ENCODE results near the gene RHBDD2.
"Not testable (repeated sequence)": the region's sequence is repeated elsewhere in the genome, so short reads cannot be mapped to it uniquely, and the experiment has no call there.

Gene RHBDD2

GRCh38 chr7:75870557-75871161 is 8.2 kb upstream of the RHBDD2 start:
- DNase-seq (no peak), ATAC-seq (replicated peaks) (no peak)
- Mint-ChIP-seq H3K4me1 (ENCODE audit: low read depth in 2 of 2) (peaks cover 4 to 5% of the 10 kb centered on the region in 2 donors), H3K4me3 (no peak overlapping the region), H3K9me3 (no peaks in the 10 kb centered on the region), H3K36me3 (ENCODE audit: insufficient read depth) (no peaks in the 10 kb centered on the region), H3K27ac (no peak overlapping the region), H3K27me3 (peaks cover 12 to 13% of the 10 kb centered on the region in 2 donors)

GRCh38 chr7:75872073-75872782 is 6.6 kb upstream of the RHBDD2 start:
- Mint-ChIP-seq H3K4me1 (ENCODE audit: low read depth in 2 of 2) (no peaks in the 10 kb centered on the region), H3K36me3 (ENCODE audit: insufficient read depth) (no peaks in the 10 kb centered on the region), H3K4me3 (no peak overlapping the region), H3K27ac (no peak overlapping the region), H3K27me3 (peaks cover 0 to 2% of the 10 kb centered on the region in 2 donors), H3K9me3 (no peaks in the 10 kb centered on the region)
- DNase-seq = no peak
- no peak for ATAC-seq (replicated peaks)

- peaks cover 7 to 10% of the 10 kb centered on the region in 2 donors for H3K4me1 Mint-ChIP-seq (ENCODE audit: low read depth in 2 of 2)
- ATAC-seq (replicated peaks); H3K4me3 Mint-ChIP-seq; H3K9me3 Mint-ChIP-seq; H3K27ac Mint-ChIP-seq; H3K36me3 Mint-ChIP-seq (ENCODE audit: insufficient read depth); DNase-seq; H3K27me3 Mint-ChIP-seq: not testable (repeated sequence)
Measured at GRCh38 chr7:75874180-75874579, 4.7 kb upstream of the RHBDD2 start.

- Mint-ChIP-seq H3K4me1 (ENCODE audit: low read depth in 2 of 2) (peaks cover 19 to 22% of the 10 kb centered on the region in 2 donors), H3K4me3 (no peak overlapping the region), H3K27ac (no peak overlapping the region), H3K9me3 (no peaks in the 10 kb centered on the region), H3K27me3 (no peaks in the 10 kb centered on the region), H3K36me3 (ENCODE audit: insufficient read depth) (peaks cover 8% of the 10 kb centered on the region)
- DNase-seq = no peak
- ATAC-seq (replicated peaks) = no peak
Measured at GRCh38 chr7:75875113-75876080, 3.4 kb upstream of the RHBDD2 start.

GRCh38 chr7:75876126-75876881 is 2.5 kb upstream of the RHBDD2 start:
- DNase-seq = no peak
- Mint-ChIP-seq H3K4me3 (no peak overlapping the region), H3K36me3 (ENCODE audit: insufficient read depth) (peaks cover 10% of the 10 kb centered on the region), H3K4me1 (ENCODE audit: low read depth in 2 of 2) (peaks cover 22 to 32% of the 10 kb centered on the region in 2 donors), H3K27me3 (no peaks in the 10 kb centered on the region), H3K9me3 (no peaks in the 10 kb centered on the region), H3K27ac (no peak overlapping the region)
- no peak for ATAC-seq (replicated peaks)

GRCh38 chr7:75878312-75878768 is 494 bp upstream of the RHBDD2 start:
- ATAC-seq (replicated peaks) (peak; percentile 33), DNase-seq (no peak)
- Mint-ChIP-seq H3K27ac (peak overlapping the region; percentile 92 to 94), H3K27me3 (no peaks in the 10 kb centered on the region), H3K4me1 (ENCODE audit: low read depth in 2 of 2) (peaks cover 29 to 37% of the 10 kb centered on the region in 2 donors), H3K36me3 (ENCODE audit: insufficient read depth) (peaks cover 30% of the 10 kb centered on the region), H3K9me3 (no peaks in the 10 kb centered on the region), H3K4me3 (peak overlapping the region; percentile 96)

GRCh38 chr7:75879771-75880184 is 944 bp downstream of the RHBDD2 start:
- Mint-ChIP-seq H3K9me3 (no peaks in the 10 kb centered on the region), H3K27ac (peak overlapping the region; percentile 92 to 94), H3K36me3 (ENCODE audit: insufficient read depth) (peaks cover 45% of the 10 kb centered on the region), H3K4me3 (peak overlapping the region; percentile 96), H3K4me1 (ENCODE audit: low read depth in 2 of 2) (peaks cover 29 to 37% of the 10 kb centered on the region in 2 donors), H3K27me3 (no peaks in the 10 kb centered on the region)
- ATAC-seq (replicated peaks) (peak; percentile 21), DNase-seq (peak in 1 of 3 experiments; percentile 14)

- Mint-ChIP-seq H3K9me3 (no peaks in the 10 kb centered on the region), H3K36me3 (ENCODE audit: insufficient read depth) (peaks cover 49% of the 10 kb centered on the region), H3K4me3 (peak overlapping the region; percentile 96), H3K27me3 (no peaks in the 10 kb centered on the region), H3K4me1 (ENCODE audit: low read depth in 2 of 2) (peaks cover 29 to 37% of the 10 kb centered on the region in 2 donors), H3K27ac (peak overlapping the region; percentile 92 to 94)
- no peak for DNase-seq
- no peak for ATAC-seq (replicated peaks)
Measured at GRCh38 chr7:75880242-75880641, 1.4 kb downstream of the RHBDD2 start.

GRCh38 chr7:75881436-75882095 is 2.7 kb downstream of the RHBDD2 start:
- H3K9me3 Mint-ChIP-seq = no peaks in the 10 kb centered on the region
- peak overlapping the region in 1 of 2 donors; percentile 14 for H3K4me3 Mint-ChIP-seq
- H3K36me3 Mint-ChIP-seq (ENCODE audit: insufficient read depth) = peaks cover 61% of the 10 kb centered on the region
- ATAC-seq (replicated peaks) = no peak
- H3K27me3 Mint-ChIP-seq = no peaks in the 10 kb centered on the region
- no peak for DNase-seq
- peak overlapping the region in 1 of 2 donors; percentile 73 for H3K27ac Mint-ChIP-seq
- H3K4me1 Mint-ChIP-seq (ENCODE audit: low read depth in 2 of 2) = peaks cover 29 to 37% of the 10 kb centered on the region in 2 donors

GRCh38 chr7:75883265-75883824 is 4.5 kb downstream of the RHBDD2 start:
- peaks cover 71% of the 10 kb centered on the region for H3K36me3 Mint-ChIP-seq (ENCODE audit: insufficient read depth)

GRCh38 chr7:75884476-75884875 is 5.6 kb downstream of the RHBDD2 start:
- H3K4me3 Mint-ChIP-seq = no peak overlapping the region
- H3K4me1 Mint-ChIP-seq (ENCODE audit: low read depth in 2 of 2) = peaks cover 22 to 29% of the 10 kb centered on the region in 2 donors
- DNase-seq (no peak), ATAC-seq (replicated peaks) (no peak)
- H3K9me3 Mint-ChIP-seq = no peaks in the 10 kb centered on the region
- H3K36me3 Mint-ChIP-seq (ENCODE audit: insufficient read depth) = peaks cover 67% of the 10 kb centered on the region
- no peaks in the 10 kb centered on the region for H3K27me3 Mint-ChIP-seq
- no peak overlapping the region for H3K27ac Mint-ChIP-seq

More at GRCh38 chr7:75883265-75883824, 4.5 kb downstream of the RHBDD2 start:
- not testable (repeated sequence) for H3K9me3 Mint-ChIP-seq; H3K4me3 Mint-ChIP-seq; H3K27me3 Mint-ChIP-seq; DNase-seq; ATAC-seq (replicated peaks)
- Mint-ChIP-seq H3K27ac (peak overlapping the region; percentile 6 to 19), H3K4me1 (ENCODE audit: low read depth in 2 of 2) (peaks cover 23 to 31% of the 10 kb centered on the region in 2 donors)

- Mint-ChIP-seq H3K4me1 (ENCODE audit: low read depth in 2 of 2) (peaks cover 17 to 23% of the 10 kb centered on the region in 2 donors), H3K27me3 (no peaks in the 10 kb centered on the region), H3K36me3 (ENCODE audit: insufficient read depth) (peaks cover 65% of the 10 kb centered on the region), H3K27ac (no peak overlapping the region), H3K9me3 (no peaks in the 10 kb centered on the region), H3K4me3 (no peak overlapping the region)
- ATAC-seq (replicated peaks) (no peak), DNase-seq (no peak)
Measured at GRCh38 chr7:75885036-75885435, 6.2 kb downstream of the RHBDD2 start.
